Bone marrow (tissue), 2 donors: ENCODE data around the gene KRTAP10-4.
"Not testable (repeated sequence)": the region's sequence is repeated elsewhere in the genome, so short reads cannot be mapped to it uniquely, and the experiment has no call there.

Source experiments
- DNase-seq, 2 donors: peaks; one replicate each; lab custom pipeline; 2025; lab: John Stamatoyannopoulos, UW

Gene KRTAP10-4

GRCh38 chr21:44579056-44579832 lies 5.7 kb downstream of the KRTAP10-4 start:
- no peak for DNase-seq

GRCh38 chr21:44579833-44580144 lies 6.3 kb downstream of the KRTAP10-4 start:
- DNase-seq = no peak

GRCh38 chr21:44580231-44580821 lies 6.8 kb downstream of the KRTAP10-4 start, which contains the start of gene KRTAP10-5:
TSS of gene KRTAP10-5 (minus strand) at chr21:44580604. CDS start at chr21:44580578, 26 bp downstream.
- not testable (repeated sequence) for DNase-seq

- no peak for DNase-seq
Measured at GRCh38 chr21:44581158-44581557, 7.6 kb downstream of the KRTAP10-4 start.

GRCh38 chr21:44582055-44582454 lies 8.5 kb downstream of the KRTAP10-4 start:
- no peak for DNase-seq

GRCh38 chr21:44583089-44583799 lies 9.7 kb downstream of the KRTAP10-4 start:
- no peak for DNase-seq

- no peak for DNase-seq
Measured at GRCh38 chr21:44583800-44584147, 10.2 kb downstream of the KRTAP10-4 start.

- DNase-seq = no peak
Measured at GRCh38 chr21:44585892-44586291, 12.4 kb downstream of the KRTAP10-4 start.

GRCh38 chr21:44589094-44589493 lies 15.6 kb downstream of the KRTAP10-4 start:
- DNase-seq = no peak

GRCh38 chr21:44589586-44590305 lies 16.2 kb downstream of the KRTAP10-4 start:
- no peak for DNase-seq

- DNase-seq = no peak
Measured at GRCh38 chr21:44590311-44590721, 16.8 kb downstream of the KRTAP10-4 start.

GRCh38 chr21:44590897-44591800 lies 17.6 kb downstream of the KRTAP10-4 start:
- DNase-seq = not testable (repeated sequence)

- not testable (repeated sequence) for DNase-seq
Measured at GRCh38 chr21:44591801-44592130, 18.2 kb downstream of the KRTAP10-4 start.

GRCh38 chr21:44592446-44593311 lies 19.1 kb downstream of the KRTAP10-4 start, which contains the start of gene KRTAP10-6:
TSS of gene KRTAP10-6 (minus strand) at chr21:44592505. CDS start at chr21:44592484, 21 bp downstream.
- no peak for DNase-seq

GRCh38 chr21:44593598-44594405 lies 20.3 kb downstream of the KRTAP10-4 start:
- no peak for DNase-seq

GRCh38 chr21:44594406-44594916 lies 20.9 kb downstream of the KRTAP10-4 start:
- no peak for DNase-seq

- DNase-seq = no peak
Measured at GRCh38 chr21:44595524-44595923, 22.0 kb downstream of the KRTAP10-4 start.

- no peak for DNase-seq
Measured at GRCh38 chr21:44596068-44596725, 22.7 kb downstream of the KRTAP10-4 start.

- no peak for DNase-seq
Measured at GRCh38 chr21:44598061-44598460, 24.5 kb downstream of the KRTAP10-4 start.
